OCI-LY7 (cell line): Measurements from ENCODE around the gene MXD4. TPM values are rescaled to one million over a fixed set of nuclear protein-coding genes. Genes with fewer than 3 reads are reported as not detected.

Experiments used
- BruUV-seq: library from RNA; stranded (reverse); fragments of 400-500 nt; replicated peaks from 2 replicates; lab custom pipeline; 2021; lab: Mats Ljungman, UMichigan
- CTCF ChIA-PET: fragments of 300-600 bp; sonication (Branson Sonifier 250); formaldehyde crosslinking; loops from one replicate; lab custom pipeline; 2022; ENCODE audit warnings: antibody characterized with exemption; ENCODE audit not compliant: unreplicated experiment; lab: Charles Lee
- POLR2A ChIA-PET: fragments of 300-600 bp; sonication (Branson Sonifier 250); formaldehyde crosslinking; loops from one replicate; lab custom pipeline; 2022; ENCODE audit warnings: antibody characterized with exemption; lab: Charles Lee
- DNase-seq: peaks from one replicate; pipeline ENCODE4 v3.0.0-alpha.2; 2015; ENCODE audit warnings: low spot score
- H2AFZ ChIP-seq: fragments of 200-600 bp; sonication (generic), shearing (Covaris generic); 2 replicates; pipeline ENCODE4 v1.6.1; 2014; ENCODE audit warnings: mild to moderate bottlenecking, antibody characterized with exemption, low read length, moderate library complexity
- H3K27ac ChIP-seq: fragments of 200-600 bp; sonication (generic); 2 replicates; pipeline ENCODE4 v1.5.1; 2014; ENCODE audit warnings: mixed run types, low read depth, mild to moderate bottlenecking, moderate library complexity, low read length, inconsistent platforms; ENCODE audit not compliant: poor library complexity, severe bottlenecking
- H3K36me3 ChIP-seq: fragments of 200-600 bp; sonication (generic); 2 replicates; pipeline ENCODE4 v1.6.1; 2014; ENCODE audit warnings: mild to moderate bottlenecking, antibody characterized with exemption, low read length, moderate library complexity, mixed read lengths; ENCODE audit not compliant: insufficient read depth
- H3K4me1 ChIP-seq: fragments of 200-600 bp; sonication (generic); 2 replicates; pipeline ENCODE4 v1.5.1; 2014; ENCODE audit warnings: mild to moderate bottlenecking, low read length; ENCODE audit not compliant: insufficient read depth, poor library complexity, severe bottlenecking
- H3K4me2 ChIP-seq: fragments of 200-600 bp; sonication (generic); 2 replicates; pipeline ENCODE4 v1.6.1; 2014; ENCODE audit warnings: mild to moderate bottlenecking, low read length
- H3K4me3 ChIP-seq: fragments of 200-600 bp; sonication (generic); 2 replicates; pipeline ENCODE4 v1.5.1; 2014; ENCODE audit warnings: mild to moderate bottlenecking, low read depth, low read length; ENCODE audit not compliant: poor library complexity, severe bottlenecking
- H3K79me2 ChIP-seq: fragments of 200-600 bp; sonication (generic); 2 replicates; pipeline ENCODE4 v1.6.1; 2016; ENCODE audit warnings: low read depth, mild to moderate bottlenecking, low read length, moderate library complexity, mixed read lengths; ENCODE audit not compliant: insufficient read depth
- H3K9me2 ChIP-seq: fragments of 200-600 bp; sonication (generic); 2 replicates; pipeline ENCODE4 v1.6.1; 2016; ENCODE audit warnings: mild to moderate bottlenecking, low read length, mixed read lengths; ENCODE audit not compliant: insufficient read depth
- H3K9me3 ChIP-seq: fragments of 200-600 bp; sonication (generic); 2 replicates; pipeline ENCODE4 v1.6.1; 2014; ENCODE audit warnings: mild to moderate bottlenecking, mixed run types, low read length, mixed read lengths
- H4K20me1 ChIP-seq: fragments of 200-600 bp; sonication (generic); 2 replicates; pipeline ENCODE4 v1.6.1; 2014; ENCODE audit warnings: mild to moderate bottlenecking, antibody characterized with exemption, low read length, moderate library complexity, mixed read lengths; ENCODE audit not compliant: insufficient read depth
- EZH2phosphoT487 ChIP-seq: fragments of 200-600 bp; sonication (generic); IDR thresholded peaks from 2 replicates; pipeline ENCODE4 v1.6.1; 2018; ENCODE audit warnings: low read depth, borderline replicate concordance, mild to moderate bottlenecking, mixed run types, antibody characterized with exemption, low read length, moderate library complexity, mixed read lengths
- intact Hi-C: fragments of 100-400 bp; cut with micrococcal nuclease; formaldehyde crosslinking; loops from one replicate; pipeline ENCODE4 v1.10.0; 2022; ENCODE audit not compliant: unreplicated experiment
- total RNA-seq, 2 experiments: library from RNA; depleted of rRNA in 1 of 2; stranded (reverse); fragments of >200 nt in 1 of 2; shearing (Covaris generic) in 1 of 2; gene quantifications; 2 replicates each; pipeline ENCODE4 v1.2.3, GENCODE V29; 2014 to 2022
- TF ChIP-seq, protein P1 (sequence below): fragments of 200-600 bp; sonication (generic); conservative IDR thresholded peaks from 2 replicates; pipeline ENCODE4 v1.5.1; 2014; ENCODE audit warnings: mild to moderate bottlenecking, antibody characterized with exemption, low read length, moderate library complexity, mixed read lengths

The MXD4 gene
- total RNA-seq, 2 experiments from 2014 or later: 3.0 to 11.6 TPM

DNA sequence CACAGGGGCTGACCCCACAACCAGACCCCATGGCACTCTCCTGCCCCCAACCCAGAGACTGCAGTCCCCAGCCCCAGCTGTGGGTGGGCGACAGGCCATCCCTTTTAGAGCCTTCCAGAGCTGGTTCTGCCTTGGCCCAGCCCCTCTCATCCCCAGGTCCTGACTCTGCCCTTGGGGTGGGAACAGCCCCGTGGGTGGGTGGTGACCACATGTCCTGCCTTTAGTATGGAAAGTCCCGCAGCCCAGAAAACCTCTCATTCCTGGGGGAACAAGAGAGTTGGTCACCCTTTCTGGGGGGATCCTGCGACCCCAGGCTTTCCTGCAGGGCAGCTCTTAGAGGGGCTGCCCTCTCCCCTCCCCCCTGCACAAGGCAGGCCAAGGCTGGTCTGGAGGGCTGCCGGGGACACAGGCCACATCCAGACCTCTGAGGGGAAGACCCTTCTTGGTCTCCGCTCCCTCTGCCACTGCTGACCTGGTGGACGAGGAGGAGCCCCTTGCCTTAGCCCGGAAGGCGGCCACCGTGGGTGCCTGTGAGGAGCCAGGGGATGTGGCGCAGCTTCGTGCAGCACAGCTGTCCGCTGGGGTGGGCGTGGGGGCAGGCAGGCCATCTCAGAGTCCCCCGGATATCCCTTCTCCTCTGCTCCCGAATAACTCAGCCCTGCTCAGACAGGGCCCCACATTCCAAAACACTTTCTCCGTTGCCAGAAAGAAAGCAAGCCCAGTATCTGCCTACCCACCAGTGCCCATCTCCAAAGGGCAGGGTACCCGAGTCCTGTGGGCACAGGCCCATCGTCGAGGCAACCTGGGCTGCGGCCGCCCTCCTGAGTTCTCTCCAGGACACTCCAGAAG is 6.7 kb upstream of the MXD4 start:
- TF ChIP-seq EZH2phosphoT487: no peak
- TF ChIP-seq, protein P1, sequence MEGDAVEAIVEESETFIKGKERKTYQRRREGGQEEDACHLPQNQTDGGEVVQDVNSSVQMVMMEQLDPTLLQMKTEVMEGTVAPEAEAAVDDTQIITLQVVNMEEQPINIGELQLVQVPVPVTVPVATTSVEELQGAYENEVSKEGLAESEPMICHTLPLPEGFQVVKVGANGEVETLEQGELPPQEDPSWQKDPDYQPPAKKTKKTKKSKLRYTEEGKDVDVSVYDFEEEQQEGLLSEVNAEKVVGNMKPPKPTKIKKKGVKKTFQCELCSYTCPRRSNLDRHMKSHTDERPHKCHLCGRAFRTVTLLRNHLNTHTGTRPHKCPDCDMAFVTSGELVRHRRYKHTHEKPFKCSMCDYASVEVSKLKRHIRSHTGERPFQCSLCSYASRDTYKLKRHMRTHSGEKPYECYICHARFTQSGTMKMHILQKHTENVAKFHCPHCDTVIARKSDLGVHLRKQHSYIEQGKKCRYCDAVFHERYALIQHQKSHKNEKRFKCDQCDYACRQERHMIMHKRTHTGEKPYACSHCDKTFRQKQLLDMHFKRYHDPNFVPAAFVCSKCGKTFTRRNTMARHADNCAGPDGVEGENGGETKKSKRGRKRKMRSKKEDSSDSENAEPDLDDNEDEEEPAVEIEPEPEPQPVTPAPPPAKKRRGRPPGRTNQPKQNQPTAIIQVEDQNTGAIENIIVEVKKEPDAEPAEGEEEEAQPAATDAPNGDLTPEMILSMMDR: no peak
- H3K4me2 ChIP-seq: no peak overlapping the region
- intact Hi-C loops: no loop called here
- peaks cover 11% of the 10 kb centered on the region for H3K4me1 ChIP-seq
- no peaks in the 10 kb centered on the region for H3K9me2 ChIP-seq
- no peak overlapping the region for H3K27ac ChIP-seq
- H3K9me3 ChIP-seq: no peaks in the 10 kb centered on the region
- no peak overlapping the region for H2AFZ ChIP-seq
- no TSS peak for BruUV-seq
- no peaks in the 10 kb centered on the region for H4K20me1 ChIP-seq
- no peak overlapping the region for H3K4me3 ChIP-seq
- DNase-seq: no peak
- ChIA-PET POLR2A (no interaction called here), CTCF (no interaction called here)
- H3K36me3 ChIP-seq: no peaks in the 10 kb centered on the region
- H3K79me2 ChIP-seq: no peaks in the 10 kb centered on the region

DNA sequence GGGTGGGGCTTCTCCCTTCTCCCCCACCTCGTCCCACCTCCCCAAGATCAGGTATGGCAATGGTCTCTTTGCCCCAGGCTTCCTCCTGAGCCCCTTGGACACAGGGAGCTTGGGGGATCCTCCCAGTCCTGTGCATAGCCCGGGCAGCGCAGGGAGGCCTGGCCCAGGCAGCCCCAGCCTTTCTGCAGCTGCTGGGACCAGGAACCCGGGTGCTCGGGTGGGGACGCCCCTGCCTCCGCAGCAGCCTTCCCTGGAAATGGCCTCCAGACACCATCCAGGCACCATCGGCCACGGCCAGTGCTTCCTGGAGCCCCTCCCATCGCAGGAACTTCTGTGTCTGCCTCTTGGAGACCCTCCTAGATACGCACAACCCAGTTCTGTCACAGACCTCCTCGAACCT is 5.9 kb upstream of the MXD4 start:
- H3K4me3 ChIP-seq: no peak overlapping the region
- no peak overlapping the region for H3K27ac ChIP-seq
- H3K79me2 ChIP-seq: no peaks in the 10 kb centered on the region
- H3K9me3 ChIP-seq: no peaks in the 10 kb centered on the region
- H3K9me2 ChIP-seq: no peaks in the 10 kb centered on the region
- ChIA-PET CTCF (no interaction called here), POLR2A (no interaction called here)
- H3K4me1 ChIP-seq: peaks cover 15% of the 10 kb centered on the region
- intact Hi-C loops: no loop called here
- BruUV-seq: no TSS peak
- no peak for DNase-seq
- no peaks in the 10 kb centered on the region for H3K36me3 ChIP-seq
- H2AFZ ChIP-seq: no peak overlapping the region
- no peaks in the 10 kb centered on the region for H4K20me1 ChIP-seq
- no peak overlapping the region for H3K4me2 ChIP-seq
- TF ChIP-seq, protein P1: no peak
- no peak for TF ChIP-seq EZH2phosphoT487

DNA sequence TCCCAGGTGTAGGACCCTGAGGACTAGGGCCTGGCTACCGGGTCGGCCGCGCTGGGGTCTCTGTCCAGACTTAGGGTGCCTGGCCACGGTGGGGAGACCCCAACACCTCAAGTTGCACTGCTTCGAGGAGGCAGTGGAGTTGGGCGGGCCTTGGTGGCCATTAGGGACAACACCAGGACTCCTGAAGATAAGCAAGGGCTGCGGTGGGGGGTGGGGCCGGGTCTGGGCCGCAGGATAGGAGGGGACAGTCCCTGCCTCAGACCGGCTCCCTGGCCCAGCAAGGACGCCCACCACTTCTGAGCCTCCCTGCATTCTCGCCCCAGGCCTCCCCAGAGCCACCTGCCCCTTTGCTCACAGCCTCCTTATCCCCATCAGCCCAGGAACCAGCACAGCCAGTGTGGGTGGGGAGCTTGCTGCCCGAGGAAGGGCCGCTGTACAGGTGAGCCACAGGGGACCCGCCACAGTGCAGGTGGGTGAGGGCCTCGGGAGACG is 5.5 kb upstream of the MXD4 start:
- intact Hi-C loops: no loop called here
- H3K4me3 ChIP-seq: no peak overlapping the region
- TF ChIP-seq, protein P1: no peak
- no peak for TF ChIP-seq EZH2phosphoT487
- no peak for DNase-seq
- no peaks in the 10 kb centered on the region for H3K36me3 ChIP-seq
- H3K4me1 ChIP-seq: peaks cover 17% of the 10 kb centered on the region
- no peak overlapping the region for H3K4me2 ChIP-seq
- no peak overlapping the region for H2AFZ ChIP-seq
- ChIA-PET POLR2A (no interaction called here), CTCF (no interaction called here)
- no TSS peak for BruUV-seq
- no peaks in the 10 kb centered on the region for H3K9me2 ChIP-seq
- H3K9me3 ChIP-seq: no peaks in the 10 kb centered on the region
- H3K27ac ChIP-seq: no peak overlapping the region
- no peaks in the 10 kb centered on the region for H3K79me2 ChIP-seq
- no peaks in the 10 kb centered on the region for H4K20me1 ChIP-seq
